ENCODE measurements around the gene RHBDL1. TPM values are rescaled to one million over a fixed set of nuclear protein-coding genes. Genes with fewer than 3 reads are reported as not detected.

The RHBDL1 gene
- total and polyA plus RNA-seq, 9 of the 15 experiments (the other 6 are each of a cell fraction or from before 2014, with no cell fraction given) = 0.03 to 5.6 (median 1.3) TPM; not detected in 1

GRCh38 chr16:628321-629061, 47.0 kb upstream of the RHBDL1 start:
- POLR2A ChIA-PET = interaction anchor here (0.7 to 0.9 kb wide), 6 partner anchors 38 to 405 kb away, joined by 3 to 4 read pairs (median 3); no protein-coding TSS in a partner anchor
- Histone ChIP-seq H3K9me3 (replicated peaks; ENCODE audit: control insufficient read depth, insufficient read depth, low read depth, low read length) (no peaks in the 10 kb centered on the region), H3K9me1 (ENCODE audit: control insufficient read depth, insufficient read depth, low read length) (no peaks in the 10 kb centered on the region), H3K4me1 (replicated peaks in 1 of 2; ENCODE audit: control insufficient read depth in 2 of 2, insufficient read depth in 2 of 2, low read length in 2 of 2) (peaks cover 29 to 92% of the 10 kb centered on the region in 2 experiments), H3K36me3 (ENCODE audit: control insufficient read depth, insufficient read depth, low read length) (peaks cover 31% of the 10 kb centered on the region; the same call in 2 of the 3 replicates), H3K9ac (ENCODE audit: insufficient read depth in 1 of 2, low read depth in 2 of 2, low read length in 2 of 2) (peak overlapping the region in 1 of 2 experiments; percentile 84; a peak in 1 of 4 replicates), H3K4me3 (no peak overlapping the region), H3K79me2 (ENCODE audit: control insufficient read depth, insufficient read depth, low read length) (0 out of 3 replicates have a peak, but pooled peaks cover 12% of the 10 kb centered on the region), H4K20me1 (replicated peaks; ENCODE audit: control insufficient read depth, insufficient read depth, low read length) (no peaks in the 10 kb centered on the region), H3K4me2 (ENCODE audit: insufficient read depth, low read length) (no peak overlapping the region), H2AFZ (ENCODE audit: low read depth, low read length) (no peak overlapping the region), H3K27me3 (ENCODE audit: control insufficient read depth in 2 of 2, insufficient read depth in 2 of 2, low read length in 2 of 2) (no peaks in the 10 kb centered on the region), H3K27ac (ENCODE audit: extremely low read depth, low read depth, low read length) (no peak overlapping the region)
- CTCF ChIA-PET (ENCODE audit: low intra/inter-chr PET ratio) = no interaction called here
- intact Hi-C loops (cut with micrococcal nuclease) (no loop called here), in situ Hi-C loops (cut with MboI) (no loop called here)
- 91% methylated on average over 30 of the region's 33 CpGs for WGBS (ENCODE audit: insufficient coverage, low coverage, missing lambda C conversion rate)
- TF ChIP-seq MTF1 (CRISPR knock-in tag; IDR thresholded peaks at IDR 0.05; ENCODE audit: borderline replicate concordance) (no peak), POLR2G (IDR thresholded peaks at IDR 0.05; ENCODE audit: low read depth, low read length) (peak; percentile 56; the same call in 1 of the 2 replicates)
- no TSS peak for BruUV-seq (replicated peaks)
- FAIRE-seq = no peak
- ATAC-seq = no peak
- DNase-seq (ENCODE audit: extremely low read depth in 1 of 4, low spot score in 3 of 4) = no peak

GRCh38 chr16:629185-629832, 46.2 kb upstream of the RHBDL1 start:
- FAIRE-seq = no peak
- intact Hi-C loops (cut with micrococcal nuclease) = no loop called here
- H3K4me1 ChIP-seq (replicated peaks in 1 of 2; ENCODE audit: control insufficient read depth in 2 of 2, insufficient read depth in 2 of 2, low read length in 2 of 2) = peaks cover 24 to 92% of the 10 kb centered on the region in 2 experiments

More at GRCh38 chr16:629185-629832, 46.2 kb upstream of the RHBDL1 start:
- in situ Hi-C loops (cut with MboI) = no loop called here
- no peak overlapping the region for H3K4me3 ChIP-seq
- H4K20me1 ChIP-seq (replicated peaks; ENCODE audit: control insufficient read depth, insufficient read depth, low read length) = no peaks in the 10 kb centered on the region
- peak overlapping the region in 1 of 2 experiments; percentile 84; a peak in 2 of 4 replicates for H3K9ac ChIP-seq (ENCODE audit: insufficient read depth in 1 of 2, low read depth in 2 of 2, low read length in 2 of 2)
- no peaks in the 10 kb centered on the region for H3K27me3 ChIP-seq (ENCODE audit: control insufficient read depth in 2 of 2, insufficient read depth in 2 of 2, low read length in 2 of 2)
- ChIA-PET POLR2A (interaction anchor here (0.9 kb wide), 1 partner anchor 40 kb away, joined by 4 read pairs; no protein-coding TSS in a partner anchor), CTCF (ENCODE audit: low intra/inter-chr PET ratio) (no interaction called here)
- 0 out of 3 replicates have a peak, but pooled peaks cover 6% of the 10 kb centered on the region for H3K79me2 ChIP-seq (ENCODE audit: control insufficient read depth, insufficient read depth, low read length)
- no peaks in the 10 kb centered on the region for H3K9me1 ChIP-seq (ENCODE audit: control insufficient read depth, insufficient read depth, low read length)
- no TSS peak for BruUV-seq (replicated peaks)
- ATAC-seq = no peak
- no peaks in the 10 kb centered on the region for H3K9me3 ChIP-seq (replicated peaks; ENCODE audit: control insufficient read depth, insufficient read depth, low read depth, low read length)
- no peak for DNase-seq (ENCODE audit: extremely low read depth in 1 of 4, low spot score in 3 of 4)
- peak overlapping the region; percentile 64; the same call in 2 of the 3 replicates for H3K27ac ChIP-seq (ENCODE audit: extremely low read depth, low read depth, low read length)
- H3K36me3 ChIP-seq (ENCODE audit: control insufficient read depth, insufficient read depth, low read length) = peaks cover 39% of the 10 kb centered on the region; the same call in 2 of the 3 replicates
- H3K4me2 ChIP-seq (ENCODE audit: insufficient read depth, low read length) = no peak overlapping the region
- peak; percentile 27 for TF ChIP-seq RBM22 (IDR thresholded peaks at IDR 0.05; ENCODE audit: low read depth, low read length, poor library complexity, severe bottlenecking)
- TF ChIP-seq SLC30A9 (CRISPR knock-in tag; IDR thresholded peaks at IDR 0.05) = no peak
- 0 out of 2 replicates have a peak, but pooled peaks have one; percentile 38 for TF ChIP-seq GABPB1 (CRISPR knock-in tag; IDR thresholded peaks at IDR 0.05)
- TF ChIP-seq ETV6 (IDR thresholded peaks at IDR 0.05; ENCODE audit: borderline replicate concordance in 1 of 2, low read depth in 2 of 2, low read length in 1 of 2) = no peak
- no peak for TF ChIP-seq ETV6 (CRISPR knock-in tag; IDR thresholded peaks at IDR 0.05; ENCODE audit: borderline replicate concordance)
- peak in 1 of 3 experiments; percentile 9 for TF ChIP-seq YY1 (IDR thresholded peaks at IDR 0.05; ENCODE audit: borderline replicate concordance in 1 of 3, control insufficient read depth in 1 of 3, extremely low read depth in 1 of 3, insufficient read depth in 3 of 3, insufficient read length in 1 of 3, insufficient replicate concordance in 2 of 3, low read depth in 1 of 3, low read length in 2 of 3)
- TF ChIP-seq RAD21 (CRISPR knock-in tag; conservative IDR thresholded peaks at IDR 0.05 in 1 of 2, IDR thresholded peaks at IDR 0.05 in 1 of 2) = no peak
- no peak for TF ChIP-seq PCBP2 (IDR thresholded peaks at IDR 0.05; ENCODE audit: low read depth, low read length, poor library complexity, severe bottlenecking)
- TF ChIP-seq HCFC1 (IDR thresholded peaks at IDR 0.05; ENCODE audit: low read depth, low read length) = no peak
- 81% methylated on average over 27 of the region's 29 CpGs for WGBS (ENCODE audit: insufficient coverage, low coverage, missing lambda C conversion rate)
- no peak overlapping the region for H2AFZ ChIP-seq (ENCODE audit: low read depth, low read length)

Measured in K562 (cell line).